Coronary artery (tissue), 2 donors: Measurements from ENCODE around the gene TMEM95.
A peak's percentile ranks its signal among the peaks of the same experiment; 100 is the strongest.

ENCODE experiments used
- DNase-seq: peaks from one replicate; pipeline ENCODE4 v3.0.0-alpha.2; 2017; ENCODE audit warnings: low spot score
- H3K27ac ChIP-seq, 2 donors: fragments of 200-600 bp; sonication (generic); one replicate each; pipeline ENCODE4 v1.5.1; 2016 to 2019
- H3K4me3 ChIP-seq: fragments of 200-600 bp; sonication (generic); 2 replicates; pipeline ENCODE4 v1.5.1; 2016; ENCODE audit warnings: mild to moderate bottlenecking, moderate library complexity
- TF ChIP-seq, protein P1 (sequence below): fragments of 200-600 bp; sonication (generic); IDR thresholded peaks from one replicate; pipeline ENCODE4 v1.5.1; 2019; ENCODE audit warnings: antibody characterized with exemption

TMEM95 gene

DNA sequence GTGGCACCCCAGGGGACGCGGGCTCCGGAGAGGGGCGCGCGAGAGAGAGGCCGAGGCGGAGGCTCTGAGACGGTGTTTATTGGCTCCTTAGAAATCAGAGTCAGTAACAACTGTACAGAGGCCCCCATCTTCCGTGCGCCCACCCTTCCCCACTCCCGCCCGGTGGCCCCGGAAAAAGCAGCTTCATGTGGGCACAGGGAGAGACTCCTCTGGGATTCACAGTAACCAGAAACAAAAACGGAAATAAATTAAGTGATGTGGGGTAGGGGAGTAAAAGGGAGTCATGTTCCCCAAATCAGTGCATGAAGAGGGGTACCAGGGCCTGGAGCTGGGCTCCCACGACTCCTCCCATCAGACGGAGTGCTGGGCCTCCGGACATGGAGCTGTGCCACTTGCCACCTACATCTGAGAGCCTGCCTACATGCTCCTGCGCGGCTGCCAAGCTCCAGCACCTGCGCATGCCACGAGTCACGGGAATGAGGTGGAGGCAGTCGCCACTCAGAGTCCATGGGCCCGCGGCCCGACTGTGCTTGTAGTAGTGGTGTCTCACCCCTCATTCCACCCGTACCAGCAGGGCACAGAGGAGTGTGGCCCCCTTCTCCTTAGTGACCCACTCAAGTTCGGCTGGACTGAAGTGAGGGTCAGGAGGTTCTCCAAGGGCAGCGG lies 39.3 kb upstream of the TMEM95 start:
- H3K27ac ChIP-seq = peak overlapping the region; percentile 95 to 97
- DNase-seq = peak; percentile 73
- H3K4me3 ChIP-seq = peak overlapping the region; percentile 81
- TF ChIP-seq, protein P1, sequence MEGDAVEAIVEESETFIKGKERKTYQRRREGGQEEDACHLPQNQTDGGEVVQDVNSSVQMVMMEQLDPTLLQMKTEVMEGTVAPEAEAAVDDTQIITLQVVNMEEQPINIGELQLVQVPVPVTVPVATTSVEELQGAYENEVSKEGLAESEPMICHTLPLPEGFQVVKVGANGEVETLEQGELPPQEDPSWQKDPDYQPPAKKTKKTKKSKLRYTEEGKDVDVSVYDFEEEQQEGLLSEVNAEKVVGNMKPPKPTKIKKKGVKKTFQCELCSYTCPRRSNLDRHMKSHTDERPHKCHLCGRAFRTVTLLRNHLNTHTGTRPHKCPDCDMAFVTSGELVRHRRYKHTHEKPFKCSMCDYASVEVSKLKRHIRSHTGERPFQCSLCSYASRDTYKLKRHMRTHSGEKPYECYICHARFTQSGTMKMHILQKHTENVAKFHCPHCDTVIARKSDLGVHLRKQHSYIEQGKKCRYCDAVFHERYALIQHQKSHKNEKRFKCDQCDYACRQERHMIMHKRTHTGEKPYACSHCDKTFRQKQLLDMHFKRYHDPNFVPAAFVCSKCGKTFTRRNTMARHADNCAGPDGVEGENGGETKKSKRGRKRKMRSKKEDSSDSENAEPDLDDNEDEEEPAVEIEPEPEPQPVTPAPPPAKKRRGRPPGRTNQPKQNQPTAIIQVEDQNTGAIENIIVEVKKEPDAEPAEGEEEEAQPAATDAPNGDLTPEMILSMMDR = no peak

DNA sequence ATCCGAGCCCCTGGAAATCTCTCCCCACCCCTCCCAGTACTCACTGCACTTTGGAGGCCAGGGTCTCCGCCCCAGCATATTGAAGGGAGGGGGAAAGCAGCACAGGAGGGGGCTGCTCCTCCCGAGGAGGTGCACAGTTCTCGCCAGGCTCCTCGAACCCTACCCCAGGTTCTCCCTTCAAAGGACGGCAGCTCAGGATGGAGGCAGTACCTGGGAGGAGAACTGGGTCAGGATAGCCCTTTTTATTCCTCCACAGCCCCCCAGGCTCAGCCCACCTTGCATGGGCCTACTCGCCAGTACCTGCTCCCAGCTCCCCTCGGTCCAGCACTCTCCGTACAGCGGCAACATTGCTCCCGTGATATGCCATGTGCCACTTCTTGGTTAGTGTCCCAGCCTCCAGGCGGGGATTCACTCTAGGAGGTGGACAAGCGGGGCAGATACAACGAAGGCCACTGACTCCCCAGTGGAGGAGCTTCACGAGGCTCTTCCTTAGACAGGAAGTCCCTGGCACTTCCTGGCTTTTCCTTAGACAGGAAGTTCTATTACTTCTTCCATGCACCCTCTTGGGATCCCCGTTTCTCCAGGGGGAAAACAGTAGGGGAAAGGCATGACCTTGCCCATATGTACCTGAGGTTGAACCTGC lies 37.7 kb upstream of the TMEM95 start:
- TF ChIP-seq, protein P1 = no peak
- peak; percentile 71 for DNase-seq

DNA sequence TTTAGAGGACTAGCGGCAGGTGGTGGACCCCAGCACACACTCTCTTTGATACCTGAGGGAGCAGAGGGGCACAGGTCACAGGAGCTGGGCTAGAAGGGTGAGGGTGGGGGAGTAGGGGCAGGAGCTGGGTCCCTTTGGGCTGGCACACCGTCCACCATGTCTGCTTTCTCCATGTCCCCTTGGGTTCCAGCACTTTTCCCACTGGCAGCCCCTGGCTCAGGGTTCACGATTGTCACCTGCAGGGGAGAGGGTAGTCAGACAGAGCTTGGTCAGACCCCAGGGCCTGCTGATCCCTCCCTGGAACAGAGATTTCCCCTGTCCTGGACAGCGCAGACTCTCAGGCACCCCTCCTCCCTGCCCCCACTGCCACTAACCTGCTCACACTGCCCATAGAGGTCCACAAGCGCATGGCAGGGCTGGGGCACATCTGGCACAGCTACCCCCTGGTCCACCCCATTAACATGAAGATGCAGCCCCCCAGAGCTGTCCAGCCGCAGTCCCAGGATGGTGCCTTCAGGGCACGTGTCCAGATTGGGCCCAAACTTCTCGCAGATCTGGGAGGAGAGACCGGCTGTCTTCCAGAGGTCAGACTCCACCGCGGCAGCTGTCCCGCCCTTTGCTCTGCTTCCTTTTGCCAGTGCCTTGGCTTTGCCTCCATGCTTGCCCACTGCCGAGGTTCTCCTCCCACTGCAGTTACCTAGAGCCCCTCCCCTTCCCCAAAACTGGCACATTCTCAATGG lies 36.7 kb upstream of the TMEM95 start:
- no peak for DNase-seq
- Histone ChIP-seq H3K4me3 (no peak overlapping the region), H3K27ac (no peak overlapping the region)
- TF ChIP-seq, protein P1 = no peak

More for the DNA sequence above, 37.7 kb upstream of the TMEM95 start:
- Histone ChIP-seq H3K27ac (no peak overlapping the region), H3K4me3 (no peak overlapping the region)

DNA sequence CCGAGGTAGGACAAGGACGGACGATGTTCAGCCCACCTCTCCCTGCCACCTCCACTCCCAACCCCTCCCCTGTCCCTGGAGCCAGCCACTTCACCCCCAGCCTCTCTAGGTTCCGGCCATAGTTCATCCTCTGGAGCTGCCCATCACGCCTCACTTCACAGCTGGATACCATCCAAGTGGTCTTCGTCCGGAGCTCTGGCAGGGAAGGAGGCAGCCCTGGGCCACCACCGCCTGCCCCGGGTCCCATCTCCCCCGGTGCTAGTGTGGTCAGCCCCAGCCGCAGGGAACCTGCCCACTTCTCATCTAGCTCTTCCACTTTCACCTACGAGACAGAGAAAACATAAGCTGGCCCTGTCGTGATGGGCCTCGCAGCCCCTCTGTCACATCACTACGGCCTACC lies 33.5 kb upstream of the TMEM95 start:
- TF ChIP-seq, protein P1 = no peak
- no peak for DNase-seq
- Histone ChIP-seq H3K27ac (no peak overlapping the region), H3K4me3 (no peak overlapping the region)

DNA sequence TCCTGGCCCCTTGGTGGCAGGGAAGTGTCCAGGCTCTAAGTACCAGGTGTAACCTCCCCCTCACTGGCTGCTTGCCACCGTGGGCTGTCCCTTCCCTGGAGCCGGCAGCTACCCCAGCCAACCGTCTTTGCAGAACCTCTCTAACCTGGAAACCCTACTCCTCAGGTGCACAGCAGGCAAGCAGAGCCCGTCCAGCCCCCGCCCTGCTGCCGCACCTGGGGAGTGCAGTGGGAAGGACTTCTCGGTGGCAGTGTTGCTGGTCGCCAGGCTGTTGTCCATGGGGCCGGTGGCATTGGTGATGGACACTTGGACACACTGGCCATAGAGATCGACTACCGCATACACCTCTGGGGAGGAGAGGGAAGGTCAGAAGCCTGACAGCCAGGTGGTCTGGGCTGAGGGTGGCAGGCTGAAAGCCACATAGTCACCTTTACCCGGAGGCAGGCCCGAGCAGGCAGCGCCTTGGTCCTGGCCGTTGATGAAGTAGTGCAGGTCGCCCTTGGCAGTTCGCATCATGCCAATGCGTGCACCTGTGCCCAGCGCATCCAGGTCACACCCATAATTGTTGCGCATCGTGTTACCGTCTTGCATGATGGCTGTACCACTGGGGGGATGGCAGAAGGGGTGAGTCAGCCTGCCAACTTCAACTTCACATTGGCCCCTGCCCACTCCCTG lies 32.3 kb upstream of the TMEM95 start:
- DNase-seq = no peak
- Histone ChIP-seq H3K4me3 (no peak overlapping the region), H3K27ac (no peak overlapping the region)
- TF ChIP-seq, protein P1 = no peak

DNA sequence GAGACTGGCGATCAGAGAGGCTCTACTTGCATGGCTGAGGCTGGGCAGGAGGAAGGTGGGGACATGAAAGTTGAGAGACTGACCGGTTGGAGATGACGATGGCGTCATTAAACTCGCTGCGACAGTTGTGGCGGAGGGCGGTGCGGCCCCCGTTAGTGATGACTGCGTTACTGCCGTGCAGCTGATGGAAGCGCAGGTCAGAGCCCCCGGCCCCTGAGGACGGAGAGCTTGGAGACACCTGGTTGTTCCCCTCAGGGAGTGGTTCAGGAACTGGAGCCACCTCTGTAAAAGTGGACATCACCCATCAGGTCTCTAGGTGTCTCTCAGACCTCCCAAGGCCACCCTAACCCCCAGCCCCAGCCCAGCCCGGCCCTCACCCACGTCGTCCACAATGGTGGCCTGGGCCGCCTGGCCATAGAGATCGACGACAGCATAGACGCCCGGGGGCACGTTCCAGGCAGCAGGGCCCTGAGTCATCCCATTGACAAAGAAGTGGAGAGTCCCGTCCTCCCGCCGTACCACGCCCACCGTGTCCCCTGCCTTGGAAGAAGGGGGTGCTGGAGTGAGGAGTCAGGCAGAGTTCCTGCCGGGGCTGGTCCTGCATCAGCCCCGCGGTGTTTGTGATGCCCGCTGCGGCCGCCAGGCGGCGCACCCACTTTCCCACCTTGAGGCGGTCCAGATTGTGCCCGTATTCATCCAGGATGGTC lies 31.1 kb upstream of the TMEM95 start:
- DNase-seq = no peak
- no peak overlapping the region for H3K27ac ChIP-seq
- H3K4me3 ChIP-seq = no peak overlapping the region
- TF ChIP-seq, protein P1 = peak; percentile 73
